Prostate gland (tissue), 2 donors: ENCODE results near the gene COL4A1.

Experiments
- CTCF ChIP-seq, 4 experiments: fragments of 200-600 bp in 2 of 4; fragments of 450-650 bp in 2 of 4; sonication (generic) in 2 of 4; IDR thresholded peaks; 1 replicate in 3 of 4; 2 replicates in 1 of 4; pipeline ENCODE4 v1.5.1; 2016 to 2019; ENCODE audit warnings: antibody characterized with exemption in 4 of 4, mild to moderate bottlenecking in 2 of 4, moderate library complexity in 2 of 4
- POLR2AphosphoS5 ChIP-seq: sonication (generic); formaldehyde crosslinking; IDR thresholded peaks from one replicate; pipeline ENCODE4 v1.6.1; 2017; ENCODE audit warnings: antibody characterized with exemption

GRCh38 chr13:110225609-110226574 lies 81.1 kb downstream of the COL4A1 start:
- TF ChIP-seq CTCF (IDR thresholded peaks at IDR 0.05) (no peak), POLR2AphosphoS5 (no peak)
